Neutrophil (primary cell): ENCODE results near the gene HMCN2.

ENCODE experiments used
- H3K27ac ChIP-seq: fragments of 200-600 bp; sonication (generic); 2 replicates; pipeline ENCODE4 v1.5.1; 2016; ENCODE audit warnings: mild to moderate bottlenecking, moderate library complexity
- H3K27me3 ChIP-seq: fragments of 200-600 bp; sonication (generic); 2 replicates; pipeline ENCODE4 v1.6.0; 2016; ENCODE audit warnings: mild to moderate bottlenecking
- H3K36me3 ChIP-seq: fragments of 200-600 bp; sonication (generic); 2 replicates; pipeline ENCODE4 v1.5.1; 2017
- H3K4me1 ChIP-seq, 2 experiments: fragments of 200-600 bp in 1 of 2; sonication (generic) in 1 of 2; 1 replicate in 1 of 2; 2 replicates in 1 of 2; pipeline versions ENCODE4 v1.5.1 to v1.6.1; 2013 to 2016; ENCODE audit warnings: low read depth in 1 of 2, low read length in 1 of 2, mild to moderate bottlenecking in 1 of 2, moderate library complexity in 1 of 2; ENCODE audit not compliant: control insufficient read depth in 1 of 2, insufficient read depth in 1 of 2
- H3K4me3 ChIP-seq, 2 experiments: fragments of 200-600 bp in 1 of 2; sonication (generic) in 1 of 2; 1 replicate in 1 of 2; 2 replicates in 1 of 2; pipeline ENCODE4 v1.5.1; 2013 to 2016; ENCODE audit warnings: low read depth in 1 of 2, low read length in 1 of 2, mild to moderate bottlenecking in 1 of 2, moderate library complexity in 1 of 2
- H3K9me3 ChIP-seq: fragments of 200-600 bp; sonication (generic); 2 replicates; pipeline ENCODE4 v1.5.1; 2016
- CTCF ChIP-seq: fragments of 200-600 bp; sonication (generic); IDR thresholded peaks from 2 replicates; pipeline ENCODE4 v1.5.1; 2016; ENCODE audit warnings: antibody characterized with exemption

Gene HMCN2

GRCh38 chr9:130378875-130379648 lies 113.5 kb downstream of the HMCN2 start:
- H3K9me3 ChIP-seq = no peaks in the 10 kb centered on the region
- H3K36me3 ChIP-seq = no peaks in the 10 kb centered on the region
- no peak overlapping the region for H3K27ac ChIP-seq
- H3K4me1 ChIP-seq = no peaks in the 10 kb centered on the region
- H3K27me3 ChIP-seq = no peaks in the 10 kb centered on the region
- TF ChIP-seq CTCF = no peak
- no peak overlapping the region for H3K4me3 ChIP-seq

- Histone ChIP-seq H3K27me3 (no peaks in the 10 kb centered on the region), H3K36me3 (no peaks in the 10 kb centered on the region), H3K9me3 (no peaks in the 10 kb centered on the region), H3K27ac (no peak overlapping the region), H3K4me3 (no peak overlapping the region), H3K4me1 (no peaks in the 10 kb centered on the region)
- no peak for TF ChIP-seq CTCF
Observed at GRCh38 chr9:130379649-130379970, 114.0 kb downstream of the HMCN2 start.

- Histone ChIP-seq H3K9me3 (no peaks in the 10 kb centered on the region), H3K27ac (no peak overlapping the region), H3K36me3 (no peaks in the 10 kb centered on the region), H3K27me3 (no peaks in the 10 kb centered on the region), H3K4me3 (no peak overlapping the region), H3K4me1 (no peaks in the 10 kb centered on the region)
- no peak for TF ChIP-seq CTCF
Observed at GRCh38 chr9:130380920-130381469, 115.4 kb downstream of the HMCN2 start.

GRCh38 chr9:130381660-130382059 lies 116.1 kb downstream of the HMCN2 start:
- Histone ChIP-seq H3K4me1 (no peaks in the 10 kb centered on the region), H3K27me3 (no peaks in the 10 kb centered on the region)
- TF ChIP-seq CTCF = no peak

GRCh38 chr9:130382096-130382495 lies 116.5 kb downstream of the HMCN2 start:
- TF ChIP-seq CTCF = no peak
- Histone ChIP-seq H3K9me3 (no peaks in the 10 kb centered on the region), H3K4me3 (no peak overlapping the region), H3K4me1 (no peaks in the 10 kb centered on the region), H3K27ac (no peak overlapping the region), H3K36me3 (no peaks in the 10 kb centered on the region), H3K27me3 (no peaks in the 10 kb centered on the region)

More at GRCh38 chr9:130381660-130382059, 116.1 kb downstream of the HMCN2 start:
- H3K9me3 ChIP-seq = no peaks in the 10 kb centered on the region
- no peaks in the 10 kb centered on the region for H3K36me3 ChIP-seq
- H3K4me3 ChIP-seq = no peak overlapping the region
- no peak overlapping the region for H3K27ac ChIP-seq
